Activated CD4-positive, CD25-positive, alpha-beta regulatory T cell treated with anti-CD3 and anti-CD28 coated beads, Interleukin-2, amount 50 U/mL, for 24 hours (primary cell): ENCODE data around the gene DCAF15.
A peak's percentile ranks its signal among the peaks of the same experiment; 100 is the strongest.
"Not testable (repeated sequence)": the region's sequence is repeated elsewhere in the genome, so short reads cannot be mapped to it uniquely, and the experiment has no call there.

ENCODE experiments used
- ATAC-seq, 2 donors: fragments of 150-1000 bp; cut with Tn5 transposase; one replicate each; pipeline ENCODE4 v1.10.0; 2021; ENCODE audit warnings: mild to moderate bottlenecking in 1 of 2, moderate library complexity in 1 of 2

The DCAF15 gene, protein sequence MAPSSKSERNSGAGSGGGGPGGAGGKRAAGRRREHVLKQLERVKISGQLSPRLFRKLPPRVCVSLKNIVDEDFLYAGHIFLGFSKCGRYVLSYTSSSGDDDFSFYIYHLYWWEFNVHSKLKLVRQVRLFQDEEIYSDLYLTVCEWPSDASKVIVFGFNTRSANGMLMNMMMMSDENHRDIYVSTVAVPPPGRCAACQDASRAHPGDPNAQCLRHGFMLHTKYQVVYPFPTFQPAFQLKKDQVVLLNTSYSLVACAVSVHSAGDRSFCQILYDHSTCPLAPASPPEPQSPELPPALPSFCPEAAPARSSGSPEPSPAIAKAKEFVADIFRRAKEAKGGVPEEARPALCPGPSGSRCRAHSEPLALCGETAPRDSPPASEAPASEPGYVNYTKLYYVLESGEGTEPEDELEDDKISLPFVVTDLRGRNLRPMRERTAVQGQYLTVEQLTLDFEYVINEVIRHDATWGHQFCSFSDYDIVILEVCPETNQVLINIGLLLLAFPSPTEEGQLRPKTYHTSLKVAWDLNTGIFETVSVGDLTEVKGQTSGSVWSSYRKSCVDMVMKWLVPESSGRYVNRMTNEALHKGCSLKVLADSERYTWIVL

DNA sequence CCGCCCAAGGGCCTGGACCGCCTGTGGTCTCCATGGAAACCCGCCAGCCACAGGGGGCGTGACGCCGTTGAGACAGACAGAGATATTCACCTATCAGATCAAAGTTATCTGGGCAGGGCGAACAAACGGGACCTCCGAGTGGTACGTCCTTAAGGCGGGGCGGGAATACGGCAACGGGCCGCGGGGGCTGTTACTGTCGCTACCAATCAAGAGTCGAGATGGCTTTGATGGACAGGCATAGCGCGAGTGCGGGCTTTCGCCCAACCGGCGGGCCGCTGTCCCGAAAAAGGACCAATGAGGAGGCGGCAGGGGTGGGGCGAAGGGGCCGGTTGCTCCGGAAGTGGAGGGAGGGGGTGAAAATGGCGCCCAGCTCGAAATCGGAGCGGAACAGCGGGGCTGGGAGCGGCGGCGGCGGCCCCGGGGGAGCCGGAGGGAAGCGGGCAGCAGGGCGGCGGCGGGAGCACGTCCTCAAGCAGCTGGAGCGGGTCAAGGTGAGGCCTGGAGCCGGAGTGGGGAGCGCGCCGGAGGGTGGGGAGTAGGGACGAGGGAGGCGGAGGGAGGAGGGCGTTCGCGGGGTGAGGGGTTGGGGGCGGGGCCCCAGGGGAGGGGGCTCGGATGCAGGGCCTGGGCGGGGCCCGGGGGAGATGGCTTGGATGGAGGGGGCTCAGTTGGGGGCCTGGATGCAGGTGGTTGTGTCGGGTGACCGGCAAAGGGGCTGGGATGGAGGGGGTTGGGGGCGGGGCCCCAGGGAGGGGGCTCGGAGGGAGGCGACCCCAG lies at the start of gene DCAF15:
TSS of gene DCAF15 (plus strand) at position 356 of the 777 bp plus-strand sequence. CDS start at position 360, 4 bp downstream.
- ATAC-seq, result peak; percentile 98 to 99

DNA sequence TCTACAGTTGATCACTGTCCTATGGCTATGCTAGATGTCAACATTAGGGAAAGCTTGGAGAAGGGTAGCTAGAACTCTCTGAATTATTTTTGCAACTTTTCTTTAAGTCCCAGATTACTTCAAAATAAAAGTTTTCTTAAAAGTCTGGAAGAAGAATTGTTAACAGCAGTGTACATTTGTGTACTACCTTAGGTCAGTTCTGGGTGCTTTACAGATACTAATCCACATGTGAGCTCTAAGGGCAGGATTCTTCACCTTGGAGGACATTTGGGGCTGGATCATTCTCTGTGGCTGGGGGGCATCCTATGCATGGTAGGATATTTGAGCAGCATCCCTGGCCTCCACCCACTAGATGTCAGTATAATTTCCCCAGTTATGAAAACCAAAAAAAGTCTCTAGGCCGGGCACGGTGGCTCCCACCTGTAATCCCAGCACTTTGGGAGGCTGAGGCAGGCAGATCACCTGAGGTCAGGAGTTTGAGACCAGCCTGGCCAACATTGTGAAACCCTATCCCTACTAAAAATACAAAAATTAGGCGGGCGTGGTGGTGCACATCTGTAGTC lies 49.2 kb upstream of the DCAF15 start:
- ATAC-seq, result no peak

DNA sequence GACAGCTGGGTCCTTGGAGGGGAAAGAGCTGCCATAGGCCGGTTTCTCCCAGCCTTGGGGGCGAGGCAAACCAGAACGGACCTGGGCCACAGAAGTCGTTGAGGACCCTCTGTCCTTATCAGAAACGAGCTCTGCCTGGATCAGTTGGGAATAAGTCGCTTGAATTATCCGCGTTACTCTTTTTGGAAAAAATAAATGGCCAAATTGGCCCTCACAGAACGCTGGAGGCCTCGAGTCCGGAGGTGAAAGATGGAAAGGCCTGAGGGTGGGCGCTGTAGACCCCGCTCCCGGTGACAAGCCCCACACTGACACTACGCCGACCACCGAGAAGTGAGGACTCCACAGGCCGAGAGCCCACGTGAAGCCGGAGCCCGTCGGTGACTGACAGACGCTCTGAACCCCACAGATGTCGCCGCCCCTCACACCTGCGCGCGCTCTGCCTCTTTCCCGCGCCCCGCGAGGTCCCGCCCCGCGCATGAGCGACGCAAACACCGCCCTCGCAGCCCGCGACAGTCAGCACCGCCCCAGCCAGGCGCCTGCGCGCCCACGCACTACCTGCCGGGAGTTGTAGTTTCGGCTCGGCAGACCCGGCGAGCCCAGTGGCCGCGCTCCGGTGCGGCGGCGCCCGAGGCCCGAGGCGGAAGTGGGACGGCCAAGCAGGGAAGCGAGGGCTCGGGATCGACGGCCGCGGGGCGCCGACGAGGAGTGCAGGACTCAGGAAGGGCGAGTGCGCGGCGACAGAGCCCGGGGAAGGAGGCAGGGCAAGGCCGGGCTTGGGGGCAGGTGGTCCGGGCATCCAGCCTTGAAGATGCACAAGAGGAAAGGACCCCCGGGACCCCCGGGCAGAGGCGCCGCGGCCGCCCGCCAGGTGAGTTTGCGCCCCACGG lies 46.4 kb upstream of the DCAF15 start, which contains the start of the genes BRME1 and CC2D1A:
TSS of gene BRME1 (minus strand) at position 484 of the 887 bp plus-strand sequence. CDS start 1,225 bp downstream, outside the sequence.
TSS of gene CC2D1A (plus strand) at position 568 of the 887 bp plus-strand sequence. CDS start at position 809, 241 bp downstream.
- ATAC-seq, result peak; percentile 98 to 99

DNA sequence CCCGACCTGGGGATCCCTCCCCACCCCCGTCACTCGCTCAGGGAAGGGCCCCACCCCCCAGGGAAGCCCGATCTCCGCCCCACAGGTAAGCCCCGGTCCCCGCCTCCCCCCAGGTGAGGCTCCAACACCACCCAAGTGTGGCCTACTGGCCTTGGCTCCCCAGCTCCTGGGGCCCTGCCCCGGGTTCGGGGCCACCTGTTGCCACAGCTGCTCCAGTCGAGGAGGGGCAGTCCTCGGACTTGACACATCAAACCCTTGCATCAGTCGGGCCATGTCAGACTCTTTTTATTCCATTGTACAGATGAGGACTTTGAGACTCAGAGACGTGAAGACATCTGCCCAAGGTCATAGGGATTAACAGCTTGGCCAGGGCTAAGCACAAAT lies 45.8 kb upstream of the DCAF15 start:
- peak; percentile 4 to 12 for ATAC-seq

DNA sequence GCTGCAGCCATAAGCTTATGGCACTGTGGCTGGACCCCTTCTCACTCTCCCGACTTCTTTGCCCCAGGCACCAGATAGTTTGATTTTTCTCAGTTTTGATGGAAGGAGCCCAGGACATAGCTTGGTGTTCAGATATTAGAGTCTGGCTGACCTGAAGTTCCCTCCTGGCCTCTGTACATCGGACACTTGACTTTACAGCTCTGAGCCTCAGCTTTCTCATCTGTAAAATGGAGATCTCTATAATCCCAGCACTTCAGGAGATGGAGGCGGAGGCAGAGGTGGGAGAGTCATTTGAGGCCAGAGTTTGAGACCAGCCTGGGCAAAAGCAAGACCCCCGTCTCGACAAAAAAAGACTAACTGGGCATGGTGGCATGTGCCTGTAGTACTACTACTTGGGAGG lies 45.4 kb upstream of the DCAF15 start:
- ATAC-seq, result no peak

DNA sequence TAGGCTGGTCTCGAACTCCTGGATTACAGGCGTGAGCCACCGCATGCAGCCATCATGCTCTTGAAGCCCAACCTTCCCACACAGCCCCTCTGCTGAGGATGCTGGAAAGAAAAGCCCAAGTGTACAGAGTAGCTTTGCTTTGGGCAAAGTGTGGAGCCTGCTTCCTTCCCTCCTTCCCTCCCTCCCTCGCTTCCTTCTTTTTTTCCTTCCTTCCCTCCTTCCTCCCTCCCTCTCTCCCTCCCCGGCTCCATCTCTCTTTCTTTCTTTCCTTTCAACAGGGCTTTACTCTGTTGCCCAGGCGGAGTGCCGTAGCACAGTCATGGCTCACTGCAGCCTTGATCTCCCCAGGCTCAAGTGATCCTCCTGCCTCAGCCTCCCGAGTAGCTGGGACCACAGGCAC lies 43.6 kb upstream of the DCAF15 start:
- no peak for ATAC-seq

DNA sequence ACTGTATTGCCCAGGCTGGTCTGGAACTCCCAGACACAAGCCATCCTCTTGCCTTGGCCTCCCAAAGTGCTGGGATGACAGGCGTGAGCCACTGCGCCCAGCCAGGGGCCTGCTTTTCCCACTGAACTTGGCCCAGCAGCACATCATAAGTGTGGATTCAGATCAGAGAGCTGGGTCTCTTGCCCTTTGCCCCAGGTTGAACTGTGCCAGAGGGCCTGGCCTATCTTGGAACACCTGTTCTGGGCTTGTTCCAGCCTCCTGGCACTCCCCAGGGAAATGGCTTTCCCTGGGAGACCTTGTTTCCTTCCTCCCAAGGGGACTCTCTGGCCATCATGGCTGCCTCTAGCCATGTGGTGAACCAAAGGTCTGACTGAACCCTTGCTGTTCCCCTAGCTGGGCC lies 42.9 kb upstream of the DCAF15 start:
- ATAC-seq, result no peak

DNA sequence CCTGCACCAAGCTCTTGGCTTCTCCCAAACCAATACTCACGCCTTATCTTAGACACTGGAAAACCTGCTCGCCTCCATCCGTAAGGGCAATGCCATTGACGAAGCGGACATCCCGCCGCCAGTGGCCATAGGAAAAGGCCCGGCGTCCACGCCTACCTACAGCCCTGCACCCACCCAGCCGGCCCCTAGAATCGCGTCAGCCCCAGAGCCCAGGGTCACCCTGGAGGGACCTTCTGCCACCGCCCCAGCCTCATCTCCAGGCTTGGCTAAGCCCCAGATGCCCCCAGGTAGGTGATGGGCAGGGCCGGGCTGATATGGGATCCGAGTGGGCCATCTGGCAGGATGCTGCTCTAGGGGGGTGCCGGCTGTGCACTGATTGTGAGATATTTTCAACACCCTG lies 39.0 kb upstream of the DCAF15 start:
- ATAC-seq, result no peak

DNA sequence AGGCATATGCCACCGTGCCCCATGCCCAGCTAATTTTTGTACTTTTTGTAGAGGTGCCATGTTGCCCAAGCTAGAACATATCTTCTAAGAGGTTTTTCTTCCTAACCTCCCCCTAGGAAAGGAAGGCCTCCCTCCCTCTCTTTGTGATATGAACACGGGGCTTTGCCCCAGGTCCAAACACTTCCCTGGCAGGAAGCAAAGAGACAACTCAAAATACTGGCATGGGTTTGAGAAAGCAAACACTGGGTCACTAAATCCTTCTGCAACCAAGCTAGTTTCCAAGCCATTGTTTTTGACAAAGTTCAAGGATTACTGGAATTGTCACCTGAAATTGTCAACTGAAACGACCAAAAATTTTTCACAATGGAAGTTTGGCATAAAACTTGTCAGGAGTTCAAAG lies 37.5 kb upstream of the DCAF15 start:
- ATAC-seq, result no peak

DNA sequence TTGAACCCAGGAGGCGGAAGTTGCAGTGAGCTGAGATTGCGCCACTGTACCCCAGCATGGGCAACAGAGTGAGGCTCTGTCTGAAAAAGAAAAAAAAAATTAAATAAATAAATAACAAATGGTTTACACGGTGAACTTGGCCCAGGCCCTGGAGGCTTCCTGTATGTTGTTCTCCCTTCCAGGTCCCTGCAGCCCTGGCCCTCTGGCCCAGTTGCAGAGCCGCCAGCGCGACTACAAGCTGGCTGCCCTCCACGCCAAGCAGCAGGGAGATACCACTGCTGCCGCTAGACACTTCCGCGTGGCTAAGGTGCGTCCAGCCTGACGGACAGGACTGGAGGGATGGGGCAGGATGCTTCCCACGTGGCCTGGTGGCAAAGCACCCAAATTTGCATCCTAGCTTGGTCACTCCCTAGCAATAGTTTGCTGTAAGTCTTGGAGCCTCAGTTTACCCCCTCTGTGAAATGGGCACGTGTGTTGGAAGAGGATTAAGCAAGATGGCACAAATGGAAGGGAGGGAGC lies 34.4 kb upstream of the DCAF15 start:
- no peak for ATAC-seq

DNA sequence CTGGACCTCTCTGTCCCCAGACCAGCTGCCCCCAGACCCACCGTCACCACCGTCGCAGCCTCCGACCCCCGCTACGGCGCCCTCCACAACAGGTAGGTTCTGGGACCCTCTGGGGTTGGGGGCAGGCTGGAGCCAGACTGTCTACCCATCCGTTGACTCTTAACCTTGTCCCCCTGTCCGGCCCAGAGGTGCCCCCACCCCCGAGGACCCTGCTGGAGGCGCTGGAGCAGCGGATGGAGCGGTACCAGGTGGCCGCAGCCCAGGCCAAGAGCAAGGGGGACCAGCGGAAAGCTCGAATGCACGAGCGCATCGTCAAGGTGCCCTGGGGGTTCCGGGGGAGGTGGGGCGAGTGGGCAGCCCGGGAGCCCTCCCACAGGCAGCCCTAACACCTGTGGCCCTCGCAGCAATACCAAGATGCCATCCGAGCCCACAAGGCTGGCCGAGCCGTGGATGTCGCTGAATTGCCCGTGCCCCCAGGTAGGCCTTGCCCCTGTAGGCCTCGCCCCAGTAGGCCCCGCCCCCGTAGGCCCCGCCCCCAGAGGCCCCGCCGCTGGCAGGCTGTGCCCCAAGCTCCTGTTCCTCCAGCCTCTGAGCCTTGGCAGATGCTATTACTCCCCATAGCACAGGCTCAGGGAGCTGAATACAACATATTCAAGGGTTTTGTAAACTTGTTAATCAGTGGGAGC lies 33.4 kb upstream of the DCAF15 start:
- ATAC-seq, result no peak

DNA sequence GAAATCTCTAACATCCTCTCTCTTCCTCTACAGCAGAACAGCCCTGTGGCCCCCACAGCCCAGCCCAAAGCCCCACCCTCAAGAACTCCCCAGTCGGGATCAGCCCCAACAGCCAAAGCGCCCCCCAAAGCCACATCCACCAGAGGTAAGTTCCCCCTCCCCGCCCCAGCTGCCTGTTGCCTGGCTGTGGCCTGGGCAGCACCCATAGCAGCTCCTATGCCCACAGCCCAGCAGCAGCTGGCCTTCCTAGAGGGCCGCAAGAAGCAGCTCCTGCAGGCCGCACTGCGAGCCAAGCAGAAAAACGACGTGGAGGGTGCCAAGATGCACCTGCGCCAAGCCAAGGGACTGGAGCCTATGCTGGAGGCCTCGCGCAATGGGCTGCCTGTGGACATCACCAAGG lies 31.8 kb upstream of the DCAF15 start:
- no peak for ATAC-seq

DNA sequence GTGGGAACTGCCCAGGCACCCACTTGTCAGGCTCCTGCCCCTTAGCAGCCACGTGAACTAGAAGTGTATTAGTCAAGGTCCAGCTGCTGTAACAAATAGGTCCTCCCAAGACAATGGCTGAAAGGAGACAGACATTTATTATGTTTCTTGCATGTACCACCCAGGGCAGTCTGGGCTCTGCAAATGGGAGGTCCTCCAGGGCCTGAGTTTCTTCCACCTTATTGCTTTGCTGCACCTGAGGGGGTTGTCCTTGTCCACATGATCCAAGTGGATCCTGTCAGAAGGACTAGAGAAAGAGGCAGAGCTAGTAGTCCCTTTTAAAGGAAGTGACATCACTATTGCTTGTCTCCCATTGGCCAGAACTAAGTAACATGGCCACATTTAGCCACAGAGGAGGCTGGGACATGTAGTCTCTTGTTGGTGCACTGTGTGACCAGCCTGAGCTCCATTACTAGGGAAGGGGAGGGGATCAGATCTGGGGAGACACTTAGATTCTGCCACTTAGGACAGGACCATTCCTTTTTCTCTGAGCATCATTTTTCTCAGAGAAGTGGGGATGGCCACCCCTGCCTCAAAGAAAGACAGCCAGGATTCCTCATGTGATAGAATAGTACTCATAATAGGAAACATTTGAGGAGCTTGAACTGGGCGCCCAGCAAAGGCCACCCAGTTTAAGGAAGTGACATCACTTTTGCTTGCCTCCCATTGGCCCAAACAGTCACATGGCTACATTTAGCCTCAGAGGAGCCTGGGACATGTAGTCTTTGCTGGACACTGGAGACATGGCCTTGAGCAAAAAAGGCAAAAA lies 31.2 kb upstream of the DCAF15 start:
- peak; percentile 81 to 91 for ATAC-seq

DNA sequence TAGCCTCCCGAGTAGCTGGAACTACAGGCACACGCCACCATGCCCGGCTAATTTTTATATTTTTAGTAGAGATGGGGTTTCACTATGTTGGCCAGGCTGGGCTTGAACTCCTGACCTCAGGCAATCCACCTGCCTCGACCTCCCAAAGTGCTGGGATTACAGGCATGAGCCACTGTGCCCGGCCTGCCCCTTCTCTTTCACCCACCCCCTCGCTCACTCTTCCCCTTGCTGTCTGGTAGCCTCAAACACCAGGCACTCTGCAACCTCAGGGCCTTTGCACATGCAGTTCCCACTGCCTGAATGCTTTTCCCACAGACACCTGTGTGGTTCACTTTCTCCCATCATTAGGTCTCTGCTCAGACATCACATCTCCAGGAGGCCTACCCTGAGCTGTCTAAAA lies 30.2 kb upstream of the DCAF15 start:
- not testable (repeated sequence) for ATAC-seq

DNA sequence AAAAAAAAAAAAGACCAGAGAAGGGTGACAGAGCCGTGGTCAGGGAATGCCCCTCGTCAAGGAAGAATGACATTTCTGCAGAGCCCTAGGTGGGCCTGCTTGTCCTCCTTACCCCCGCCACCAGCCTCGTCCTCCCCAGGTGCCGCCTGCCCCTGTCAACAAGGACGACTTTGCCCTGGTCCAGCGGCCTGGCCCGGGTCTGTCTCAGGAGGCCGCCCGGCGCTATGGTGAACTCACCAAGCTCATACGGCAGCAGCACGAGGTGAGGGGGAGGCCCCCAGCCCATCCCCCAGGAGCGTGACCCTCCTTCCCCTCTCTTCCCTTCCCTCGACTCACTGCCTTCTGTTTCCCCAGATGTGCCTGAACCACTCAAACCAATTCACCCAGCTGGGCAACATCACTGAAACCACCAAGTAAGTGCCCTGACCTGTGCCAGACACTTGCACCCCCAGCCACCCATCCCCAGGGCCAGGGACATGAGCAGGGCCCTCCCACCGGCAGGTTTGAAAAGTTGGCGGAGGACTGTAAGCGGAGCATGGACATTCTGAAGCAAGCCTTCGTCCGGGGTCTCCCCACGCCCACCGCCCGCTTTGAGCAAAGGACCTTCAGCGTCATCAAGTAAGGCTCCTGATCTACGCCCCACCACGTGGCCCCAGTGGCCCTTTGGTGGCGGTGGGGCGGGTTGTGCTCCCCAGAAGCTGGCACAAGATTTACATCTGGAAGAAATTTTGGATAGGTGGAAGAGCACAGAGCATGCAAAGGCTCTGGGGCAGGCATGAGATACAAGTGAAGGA lies 28.9 kb upstream of the DCAF15 start:
- ATAC-seq, result no peak

DNA sequence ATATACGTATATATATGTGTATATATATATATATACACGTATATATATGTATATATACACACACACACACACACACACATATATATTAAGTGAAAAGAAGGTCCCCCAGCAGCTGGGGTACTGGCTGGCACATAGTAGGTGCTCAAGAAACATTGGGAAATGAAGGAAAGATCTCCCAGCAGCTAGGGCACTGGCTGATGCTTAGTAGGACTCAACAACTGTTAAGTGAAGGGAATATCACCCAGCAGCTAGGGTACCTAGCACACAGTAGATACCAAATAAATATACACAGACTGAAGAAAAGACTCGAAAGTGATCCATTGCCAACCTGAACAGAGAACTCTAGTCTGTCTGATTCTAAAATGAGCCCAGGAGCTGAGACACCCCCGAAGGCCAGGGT lies 26.3 kb upstream of the DCAF15 start:
- no peak for ATAC-seq

DNA sequence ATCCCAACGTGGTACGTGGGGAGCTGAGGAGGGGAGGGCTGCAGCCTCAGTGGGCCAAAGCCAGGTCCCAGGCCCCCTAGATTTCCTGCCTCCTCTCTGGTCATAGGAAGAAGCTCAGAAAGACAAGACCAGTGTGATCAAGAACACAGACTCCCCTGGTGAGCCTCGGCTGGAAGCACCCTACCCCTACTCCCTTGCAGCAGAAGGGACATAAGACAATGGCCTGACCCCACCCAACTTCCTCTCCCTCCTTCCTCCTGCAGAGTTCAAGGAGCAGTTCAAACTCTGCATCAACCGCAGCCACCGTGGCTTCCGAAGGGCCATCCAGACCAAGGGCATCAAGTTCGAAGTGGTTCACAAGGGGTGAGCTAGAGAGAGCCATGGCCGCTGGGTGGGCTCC lies 25.6 kb upstream of the DCAF15 start:
- ATAC-seq, result no peak

DNA sequence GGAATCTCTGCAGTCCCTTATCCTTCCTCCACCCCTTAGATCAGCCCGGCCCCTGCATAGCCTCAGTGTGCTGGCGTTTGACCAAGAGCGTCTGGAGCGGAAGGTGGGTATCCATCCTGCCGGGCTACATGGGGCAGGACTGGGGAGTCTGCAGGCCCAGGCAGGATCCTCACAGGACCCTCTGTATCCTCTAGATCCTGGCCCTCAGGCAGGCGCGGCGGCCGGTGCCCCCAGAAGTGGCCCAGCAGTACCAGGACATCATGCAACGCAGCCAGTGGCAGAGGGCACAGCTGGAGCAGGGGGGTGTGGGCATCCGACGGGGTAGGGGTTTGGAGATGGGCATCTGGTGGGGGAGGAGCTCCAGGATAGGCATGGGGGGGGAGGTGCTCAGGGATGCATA lies 23.0 kb upstream of the DCAF15 start:
- no peak for ATAC-seq

DNA sequence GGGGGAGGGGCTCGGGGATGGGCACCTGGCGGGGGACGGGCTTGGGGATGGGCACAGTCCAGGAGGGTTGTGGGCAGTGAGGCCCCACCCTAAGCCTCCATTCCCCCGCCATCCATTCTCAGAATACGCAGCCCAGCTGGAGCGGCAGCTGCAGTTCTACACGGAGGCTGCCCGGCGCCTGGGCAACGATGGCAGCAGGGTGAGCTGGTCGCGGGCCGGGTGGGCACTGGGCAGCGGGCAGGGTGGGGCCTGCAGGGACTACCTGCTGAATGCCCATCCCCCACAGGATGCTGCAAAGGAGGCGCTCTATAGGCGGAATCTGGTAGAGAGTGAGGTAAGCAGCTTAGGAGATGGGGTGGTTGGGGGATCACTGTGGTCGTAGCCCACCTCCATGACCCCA lies 22.4 kb upstream of the DCAF15 start:
- ATAC-seq, result no peak
